Ureter (tissue), 1 donor: ENCODE data around the gene RTP2. TPM values are rescaled to one million over a fixed set of nuclear protein-coding genes. Genes with fewer than 3 reads are reported as not detected.

Experiments
- DNase-seq: peaks from one replicate; pipeline ENCODE4 v3.0.0-alpha.2; 2020; ENCODE audit warnings: low spot score
- total RNA-seq: library from RNA; stranded (reverse); gene quantifications from one replicate; pipeline ENCODE4 v1.2.4, GENCODE V29; 2023
- donor health status: DM: yes; HTN: yes; CAD: no.

RTP2 gene
- total RNA-seq, 1 donor from 2014 or later: not detected

DNA sequence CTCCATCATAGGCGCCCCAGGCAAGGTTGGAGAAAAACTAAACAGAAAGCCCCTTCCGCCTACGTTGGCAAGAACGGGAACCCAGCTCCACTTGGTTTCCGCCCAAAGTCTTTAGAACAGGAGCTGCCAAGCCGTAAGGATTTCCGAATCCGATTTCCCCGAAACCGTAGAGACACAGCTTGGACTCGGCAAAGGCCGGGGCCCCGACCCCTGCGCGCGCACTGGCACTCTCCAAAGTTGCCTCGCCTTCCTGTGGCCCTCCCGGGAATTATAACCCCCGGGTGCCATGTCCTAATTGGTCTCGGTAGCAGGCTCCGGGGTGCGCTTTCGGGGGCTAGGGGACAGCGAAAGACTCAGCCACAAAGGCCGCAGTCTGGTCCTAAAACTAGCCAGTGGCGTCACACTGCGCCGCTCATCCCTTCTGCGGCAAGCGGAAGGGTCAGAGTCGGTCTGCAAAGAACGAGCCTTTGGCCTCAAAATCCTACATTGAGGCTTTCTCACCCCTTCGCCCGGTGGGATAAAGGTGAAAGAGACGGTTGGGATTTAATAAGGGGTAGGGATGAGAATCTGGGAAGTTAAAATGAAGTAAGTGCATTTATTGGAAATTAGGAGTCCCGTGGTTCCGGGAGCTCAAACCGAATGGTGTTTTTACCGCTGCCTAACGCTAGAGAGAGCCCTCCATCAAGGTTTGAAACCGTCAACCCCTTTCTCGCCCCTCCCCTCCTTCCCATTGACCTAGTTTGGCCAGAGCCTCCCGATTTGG lies 36.2 kb upstream of the RTP2 start:
- DNase-seq: peak; percentile 94

DNA sequence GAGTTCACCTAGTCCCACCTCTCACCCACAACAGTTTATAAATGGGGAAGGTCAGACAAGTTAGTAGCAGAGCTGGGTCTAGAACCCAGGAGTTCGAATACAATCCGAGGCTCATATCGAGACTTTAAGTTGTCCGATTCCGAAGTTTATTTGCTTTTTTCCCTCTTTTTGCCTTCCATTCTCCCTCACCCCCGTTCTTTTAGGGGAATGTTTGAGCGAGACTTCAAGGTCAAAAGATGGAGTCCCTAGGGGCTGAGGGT lies 35.6 kb upstream of the RTP2 start:
- no peak for DNase-seq

DNA sequence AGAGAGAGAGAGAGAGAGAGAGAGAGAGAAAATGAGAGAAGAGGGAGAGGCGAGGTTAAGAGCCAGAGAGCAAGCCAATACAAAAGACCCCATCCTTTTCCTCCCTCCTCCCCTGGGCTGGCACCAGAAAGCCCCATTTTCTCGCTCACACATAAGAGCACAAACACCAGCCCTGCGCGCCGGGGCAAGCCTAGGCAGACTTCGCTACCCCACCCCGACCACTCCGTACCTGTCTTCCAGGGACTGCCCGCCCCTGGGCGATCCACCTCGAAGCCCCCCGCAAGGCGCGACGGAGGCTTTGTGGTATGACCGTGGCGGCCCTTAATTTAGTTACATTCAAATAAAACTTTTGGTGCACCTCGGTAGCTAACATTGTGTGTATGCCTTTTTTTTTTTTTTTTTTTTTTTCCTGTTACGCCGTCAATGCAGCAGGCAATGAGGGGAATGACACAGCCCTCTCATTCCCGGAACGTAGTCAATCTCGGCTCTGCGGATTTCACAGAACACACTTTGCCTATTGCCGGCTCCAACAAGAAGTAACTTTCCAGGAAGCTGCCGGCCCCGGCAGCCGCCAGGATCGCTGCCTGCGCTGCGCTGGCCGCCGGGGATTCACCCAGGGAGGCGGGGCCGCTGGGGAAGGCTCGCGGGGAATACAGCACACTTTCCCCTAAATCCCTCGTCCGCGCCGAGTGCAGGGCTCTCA lies 35.2 kb upstream of the RTP2 start:
- peak; percentile 83 for DNase-seq

DNA sequence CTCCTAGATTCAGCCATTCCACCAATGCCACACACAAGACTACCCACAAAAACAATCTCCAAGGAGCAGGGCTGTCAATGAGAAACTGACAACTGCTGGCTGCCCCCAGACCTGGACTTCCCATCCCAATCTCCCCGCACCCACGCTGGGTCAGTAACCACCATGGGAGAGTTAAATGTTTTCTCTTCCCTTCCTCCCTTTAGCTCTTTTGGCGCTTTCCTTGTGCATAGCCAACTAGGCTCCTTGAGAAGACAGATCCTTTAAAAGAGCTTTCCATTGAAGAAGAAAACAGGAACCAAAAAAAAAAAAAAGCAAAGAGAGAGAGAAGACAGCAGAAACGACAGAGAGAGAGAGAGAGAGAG lies 34.6 kb upstream of the RTP2 start:
- DNase-seq: no peak

DNA sequence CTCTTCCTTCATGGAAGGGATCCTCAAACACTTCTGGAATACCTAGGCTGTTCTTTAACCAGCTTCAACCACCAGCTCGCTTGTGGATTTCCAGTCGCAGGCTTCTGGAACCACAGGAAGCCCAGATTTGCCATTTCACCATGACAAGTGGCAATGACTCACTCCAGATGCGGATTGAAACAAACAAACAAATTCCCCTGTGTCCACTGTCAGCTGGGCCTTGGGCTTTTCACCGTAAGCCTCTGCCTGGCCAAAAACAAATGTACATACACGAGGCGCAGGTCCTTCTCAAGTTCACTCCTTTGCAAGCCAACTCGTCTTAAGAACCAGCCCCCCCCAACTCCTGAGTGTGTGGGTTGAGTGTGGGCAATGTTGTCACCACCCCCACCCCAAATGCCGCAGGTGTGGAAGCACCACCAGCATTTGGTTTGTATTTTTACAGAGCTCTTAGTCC lies 34.1 kb upstream of the RTP2 start:
- DNase-seq: no peak

DNA sequence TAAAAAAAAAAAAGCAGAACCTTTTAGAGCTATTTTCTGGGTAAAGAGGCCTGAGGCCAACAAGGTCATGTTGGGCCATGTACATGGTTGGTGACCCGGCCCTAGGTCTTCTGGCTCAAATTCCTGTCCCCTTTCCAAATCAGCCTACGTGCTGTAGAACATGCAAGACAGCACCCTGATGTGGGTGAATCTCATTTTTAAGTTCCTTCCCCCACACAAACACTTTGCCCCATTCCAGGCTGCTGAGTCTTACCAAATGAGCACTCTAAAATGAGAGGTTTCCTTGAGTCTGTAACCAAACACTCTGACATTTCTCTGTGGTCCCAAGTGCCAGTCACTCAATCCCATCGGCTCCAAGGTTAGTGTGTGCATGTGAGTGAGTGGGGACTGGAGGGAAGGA lies 33.5 kb upstream of the RTP2 start:
- DNase-seq: no peak

DNA sequence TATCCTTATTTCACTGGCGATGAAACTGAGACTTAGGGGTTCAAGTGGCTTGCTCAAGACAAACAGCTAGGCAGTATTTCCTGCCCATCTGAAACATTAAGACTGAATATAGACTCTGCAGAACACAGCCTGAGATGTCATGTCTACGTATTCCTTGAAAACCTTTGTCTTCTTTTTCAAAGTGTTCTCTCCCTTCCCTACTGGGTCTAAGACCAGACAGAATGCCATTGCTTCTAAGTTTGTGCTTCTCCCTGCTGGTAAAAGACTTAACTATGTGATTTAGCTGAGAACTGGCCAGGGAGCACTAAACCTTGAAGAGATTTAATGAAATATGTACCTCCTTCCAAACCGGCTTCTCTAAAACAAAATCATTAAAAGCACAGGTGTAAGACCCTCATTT lies 33.0 kb upstream of the RTP2 start:
- DNase-seq: no peak

DNA sequence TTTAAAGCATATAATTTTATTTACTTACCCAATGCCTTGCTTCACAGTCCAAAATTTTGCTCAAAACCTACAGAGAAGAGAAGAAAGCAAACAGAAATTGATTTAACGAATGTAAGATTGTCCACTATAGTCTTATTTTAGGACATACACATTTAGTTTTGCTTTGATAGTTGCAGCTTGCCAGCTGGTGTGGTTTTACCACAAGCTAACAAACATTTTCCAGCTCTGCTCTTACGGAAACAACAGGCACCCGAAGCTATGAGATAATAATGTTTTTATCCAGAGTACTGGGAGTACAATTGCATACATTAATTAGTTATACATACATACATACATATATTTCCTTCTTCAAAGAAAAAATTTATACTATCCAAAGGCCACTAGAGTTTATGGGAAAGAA lies 32.5 kb upstream of the RTP2 start:
- DNase-seq: no peak

DNA sequence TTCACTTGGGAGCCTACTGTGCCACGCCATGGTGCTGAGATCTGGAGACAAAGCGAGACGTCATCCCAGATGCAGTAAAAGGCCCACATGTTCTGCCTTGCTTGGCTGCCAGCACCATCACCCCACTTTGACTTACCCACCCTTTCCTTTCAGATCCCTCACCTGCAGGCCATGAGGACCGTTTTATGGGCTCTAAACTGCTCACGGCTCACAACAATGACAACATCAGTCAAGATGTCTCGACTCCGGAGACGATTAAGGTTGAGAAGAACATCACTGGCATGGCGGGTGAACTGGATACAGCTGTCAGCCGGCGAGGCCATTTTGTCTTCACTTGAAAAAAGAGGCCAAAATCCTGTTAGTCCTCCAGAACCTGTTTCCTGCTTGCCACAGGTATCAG lies 31.0 kb upstream of the RTP2 start:
- DNase-seq: no peak

DNA sequence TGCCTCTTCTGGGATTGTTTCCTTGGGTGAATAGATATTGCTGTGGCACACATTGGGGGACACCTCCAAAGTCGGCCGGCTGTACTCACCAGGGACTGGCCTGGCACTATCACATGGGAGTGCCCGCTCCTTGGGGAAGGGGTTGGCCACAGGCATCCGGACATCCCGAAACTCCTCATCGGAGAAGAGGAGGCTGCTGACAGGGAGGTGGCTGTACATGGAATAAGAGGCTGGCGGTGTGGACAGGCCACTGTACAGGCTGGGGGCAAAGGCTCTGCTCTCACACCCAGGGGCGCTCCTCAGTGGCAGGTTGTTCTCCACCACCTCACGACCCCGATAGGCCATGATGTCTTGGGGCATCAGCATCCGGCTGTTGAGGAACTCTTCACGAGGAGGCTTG lies 27.2 kb upstream of the RTP2 start:
- DNase-seq: no peak

DNA sequence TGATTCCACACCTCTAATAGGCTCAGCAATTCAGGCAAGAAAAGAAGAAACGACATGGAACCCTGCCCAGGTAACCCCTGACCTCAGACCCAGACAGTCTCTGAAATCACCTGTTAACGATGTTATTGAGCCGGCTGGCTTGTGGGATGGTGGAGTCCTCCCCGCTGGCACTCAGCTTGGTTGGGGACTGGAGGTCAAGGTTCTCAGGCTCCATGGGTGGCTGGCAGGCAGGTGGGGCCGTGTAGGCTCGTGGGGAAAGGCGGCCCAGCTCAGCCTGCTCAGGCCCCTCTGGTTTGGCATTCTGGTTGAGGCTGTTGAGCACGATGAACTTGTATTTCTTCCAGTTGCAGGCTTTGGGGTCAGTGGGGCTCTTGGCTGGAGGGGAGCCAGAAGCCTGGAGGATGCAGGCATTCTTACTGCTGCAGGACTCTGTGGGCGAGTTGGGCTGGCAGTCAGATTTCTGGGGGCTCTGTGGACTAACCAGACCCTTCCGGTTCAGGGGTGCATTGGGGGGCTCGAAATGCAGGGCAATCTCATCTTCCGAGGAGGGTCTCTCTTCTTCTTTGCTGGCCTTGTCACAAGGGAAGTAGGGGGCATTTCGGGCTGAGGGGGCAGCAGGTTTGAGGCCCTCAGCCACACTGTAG lies 26.7 kb upstream of the RTP2 start:
- DNase-seq: no peak

DNA sequence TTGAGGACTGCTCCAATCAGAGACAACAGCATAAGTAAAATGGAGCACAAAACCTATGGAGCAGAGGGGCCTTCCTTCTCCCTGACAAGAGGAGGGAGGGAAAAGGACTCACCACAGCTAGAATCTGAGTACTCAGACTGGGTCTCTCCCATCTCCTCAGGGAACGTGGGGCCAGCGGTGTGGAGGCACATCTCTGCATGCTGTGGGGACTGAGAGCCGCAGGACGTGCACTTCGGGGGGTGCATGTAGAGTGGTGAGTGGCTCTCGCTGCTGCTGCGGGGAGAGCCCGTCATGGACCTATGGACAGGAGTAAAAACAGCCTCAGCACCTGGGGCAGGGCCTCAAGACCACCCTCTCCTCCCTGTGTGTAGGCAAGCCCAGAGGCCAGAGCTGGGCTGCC lies 25.9 kb upstream of the RTP2 start:
- DNase-seq: no peak

DNA sequence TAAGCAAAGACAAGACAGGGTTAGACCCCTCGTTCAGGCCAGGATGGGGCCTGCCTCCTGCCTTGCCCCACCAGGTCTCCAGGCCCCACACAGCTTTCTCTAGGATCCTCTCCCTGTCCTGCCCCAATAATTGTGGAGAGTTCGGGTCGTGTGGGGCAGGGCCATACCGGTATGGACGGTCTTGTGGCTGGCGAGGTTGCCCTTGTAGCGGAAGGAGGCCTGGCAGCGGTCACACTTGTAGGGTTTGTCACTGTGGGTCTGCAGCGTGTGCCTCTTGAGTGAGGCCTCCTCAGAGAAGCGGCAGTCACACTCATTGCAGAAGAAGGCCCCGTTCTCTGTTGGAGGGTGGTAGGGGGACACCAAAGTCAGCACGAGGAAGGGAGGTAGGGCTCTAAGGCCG lies 24.2 kb upstream of the RTP2 start:
- no peak for DNase-seq

DNA sequence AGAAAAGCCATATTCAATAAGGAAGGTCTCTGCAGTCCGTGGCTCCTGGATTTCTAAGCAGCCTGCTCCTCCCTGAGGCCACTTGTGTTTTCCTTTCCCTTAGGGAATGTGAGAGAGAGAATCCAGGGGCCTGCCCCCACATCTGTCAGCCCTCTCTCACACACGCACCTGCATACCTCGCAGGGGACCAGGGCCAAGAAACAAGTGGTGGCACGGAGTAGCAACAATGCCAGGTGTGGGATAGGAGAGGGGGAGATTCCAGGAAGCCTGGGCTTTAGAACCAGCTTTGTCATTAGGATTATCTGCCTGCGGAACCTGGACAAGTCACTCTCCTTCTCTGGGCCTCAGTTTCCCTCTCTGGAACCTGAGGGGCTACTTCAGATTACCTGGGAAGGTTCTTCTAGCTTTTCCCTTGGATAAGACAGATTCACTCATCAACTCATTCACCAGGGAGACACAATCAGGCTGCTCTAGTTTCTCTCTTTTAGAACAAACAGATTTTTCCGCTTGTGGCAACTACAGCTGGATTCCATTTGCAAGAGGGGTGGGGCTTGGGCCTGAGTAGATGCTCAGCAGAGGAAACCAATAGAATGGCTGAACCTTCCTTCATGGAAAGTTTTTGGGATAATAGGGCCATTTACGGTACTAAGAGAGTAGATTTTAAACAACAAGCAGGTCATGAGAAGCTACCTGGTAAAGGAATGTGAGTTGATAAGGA lies 23.5 kb upstream of the RTP2 start:
- DNase-seq: no peak

DNA sequence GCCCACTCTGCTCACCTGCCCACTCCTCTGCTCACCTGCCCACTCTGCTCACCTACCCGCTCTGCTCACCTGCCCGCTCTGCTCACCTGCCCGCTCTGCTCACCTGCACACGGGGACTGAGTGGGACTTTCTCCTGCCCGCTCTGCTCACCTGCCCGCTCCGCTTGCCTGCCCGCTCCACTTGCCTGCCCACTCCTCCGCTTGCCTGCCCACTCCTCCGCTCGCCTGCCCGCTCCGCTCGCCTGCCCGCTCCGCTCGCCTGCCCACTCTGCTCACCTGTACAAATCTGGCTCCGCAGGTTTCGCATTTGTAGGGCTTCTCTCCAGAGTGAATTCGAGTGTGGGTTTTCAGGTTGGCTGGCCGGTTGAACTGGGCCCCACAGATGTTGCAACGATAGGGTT lies 22.9 kb upstream of the RTP2 start:
- no peak for DNase-seq

DNA sequence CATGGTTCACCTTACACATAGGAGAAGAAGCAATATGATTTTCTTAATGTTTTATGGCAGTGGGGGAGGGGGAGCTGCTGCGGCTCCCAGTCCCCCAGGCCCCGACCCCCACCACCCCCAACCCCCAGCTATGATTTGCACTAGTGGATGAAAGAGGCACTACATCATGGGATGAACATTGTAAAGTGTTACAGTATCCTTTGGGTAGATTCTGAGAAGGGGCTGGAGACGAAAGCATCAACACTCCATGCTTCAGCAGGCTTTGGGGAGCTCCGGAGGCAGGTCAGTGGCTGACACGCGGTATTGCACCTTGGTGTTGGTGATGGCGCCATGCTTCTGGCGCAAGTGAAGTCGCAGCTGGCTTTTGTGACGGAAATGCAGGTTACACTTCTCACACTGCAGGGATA lies 19.9 kb upstream of the RTP2 start:
- no peak for DNase-seq

DNA sequence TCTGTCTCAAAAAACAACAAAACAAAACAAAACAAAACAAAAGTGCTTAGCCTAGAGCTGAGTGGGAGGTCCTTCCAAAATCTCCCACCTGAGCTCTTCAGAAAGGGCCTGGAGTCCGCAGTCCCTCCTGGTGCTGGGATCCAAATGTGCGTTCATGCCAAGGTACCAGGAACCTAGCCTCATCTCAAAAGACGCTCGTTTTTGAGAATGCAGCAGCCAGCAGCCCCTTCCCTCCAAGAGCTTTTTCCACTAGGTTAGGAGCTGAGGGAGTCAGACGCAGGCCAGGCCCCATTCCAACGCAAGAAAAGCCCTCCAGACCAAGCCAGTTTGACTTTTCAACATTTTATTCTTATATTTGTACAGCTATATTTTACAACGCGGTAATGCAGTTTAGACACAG lies 18.7 kb upstream of the RTP2 start:
- no peak for DNase-seq

DNA sequence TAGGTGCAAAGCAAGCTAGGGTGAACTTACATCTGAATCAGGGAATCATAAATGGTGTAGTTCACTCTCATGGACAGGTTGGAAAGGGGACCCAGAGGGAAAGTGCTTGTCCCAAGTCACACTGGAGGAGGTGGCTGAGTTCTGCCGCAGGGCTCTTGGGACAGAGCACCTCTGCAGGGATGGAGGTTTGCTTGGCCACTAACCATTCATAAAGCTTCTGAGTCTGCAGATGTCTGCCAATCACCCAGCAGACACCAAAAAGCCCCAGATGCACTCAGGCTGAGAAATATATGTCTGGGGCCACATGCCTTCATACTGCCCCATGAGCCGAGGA lies 17.9 kb upstream of the RTP2 start:
- no peak for DNase-seq

DNA sequence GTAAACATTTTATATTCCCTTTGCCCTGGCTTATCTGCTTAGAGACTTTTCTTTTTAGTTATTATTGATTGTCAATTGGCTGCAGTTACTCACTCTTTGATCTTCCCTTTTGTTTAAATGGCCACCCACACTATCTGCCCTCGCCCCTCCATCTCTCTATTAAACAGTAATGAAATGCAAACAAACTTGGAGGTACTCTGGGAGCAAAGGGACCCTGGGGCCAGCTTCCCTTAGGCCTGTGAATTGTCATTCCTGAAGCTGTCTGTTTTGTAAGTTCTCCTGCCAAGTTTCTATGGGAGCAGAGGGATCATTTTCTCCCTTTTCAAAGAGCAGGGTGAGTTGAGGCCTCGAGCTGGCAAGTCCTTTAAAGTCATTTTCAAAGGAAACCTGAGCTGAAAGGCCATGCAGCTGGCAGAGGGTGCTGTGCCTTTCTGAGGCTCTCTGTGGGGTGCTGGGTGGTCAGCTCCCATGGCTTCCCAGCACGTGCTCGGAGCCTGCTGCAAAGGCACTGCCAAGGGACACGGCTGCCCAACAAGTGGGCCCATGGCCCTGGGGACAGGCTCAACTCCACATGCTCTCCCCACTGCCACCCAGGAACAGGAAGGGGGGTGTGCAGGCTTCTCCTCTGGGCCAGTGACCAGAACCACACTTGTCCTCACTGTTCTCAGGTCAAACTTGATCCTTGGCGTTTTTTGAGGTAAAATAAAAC lies 17.4 kb upstream of the RTP2 start:
- no peak for DNase-seq

DNA sequence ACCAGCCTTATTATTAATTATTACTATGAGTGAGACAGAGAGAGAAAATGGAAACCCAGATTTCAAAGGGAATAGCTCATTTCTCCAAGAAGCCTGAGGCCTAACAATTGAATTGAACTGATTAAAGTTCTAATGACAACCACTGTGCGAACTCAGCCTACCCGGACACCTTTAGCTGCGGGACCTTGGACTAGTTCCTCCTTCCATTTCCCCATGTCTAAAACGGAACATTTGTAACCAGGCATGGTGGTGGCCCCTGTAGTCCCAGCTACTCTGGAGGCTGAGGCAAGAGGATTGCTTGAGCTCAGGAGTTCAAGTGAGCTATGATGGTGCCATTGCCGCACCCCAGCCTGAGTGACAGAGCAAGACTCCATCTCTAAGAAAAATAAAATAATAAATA lies 16.4 kb upstream of the RTP2 start:
- no peak for DNase-seq

DNA sequence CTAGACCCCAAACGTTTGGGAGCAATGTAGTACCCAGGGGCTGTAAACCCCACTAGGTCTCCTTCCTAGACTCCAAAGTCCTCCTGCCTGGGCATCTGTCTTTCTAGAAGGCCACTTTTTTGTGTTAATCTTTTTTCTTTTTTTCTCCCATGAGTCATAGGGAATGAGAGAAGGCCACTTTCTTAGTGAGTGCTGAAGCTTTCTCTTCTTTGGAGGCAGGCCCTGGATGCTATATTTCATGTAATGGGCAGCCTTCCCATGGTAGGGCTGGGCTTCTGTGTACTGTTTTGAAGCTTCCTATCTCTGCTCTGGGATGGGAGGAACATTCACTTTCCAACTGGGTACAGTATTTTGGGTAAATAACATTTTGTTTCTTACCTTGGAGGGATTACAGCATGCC lies 15.2 kb upstream of the RTP2 start:
- DNase-seq: no peak

DNA sequence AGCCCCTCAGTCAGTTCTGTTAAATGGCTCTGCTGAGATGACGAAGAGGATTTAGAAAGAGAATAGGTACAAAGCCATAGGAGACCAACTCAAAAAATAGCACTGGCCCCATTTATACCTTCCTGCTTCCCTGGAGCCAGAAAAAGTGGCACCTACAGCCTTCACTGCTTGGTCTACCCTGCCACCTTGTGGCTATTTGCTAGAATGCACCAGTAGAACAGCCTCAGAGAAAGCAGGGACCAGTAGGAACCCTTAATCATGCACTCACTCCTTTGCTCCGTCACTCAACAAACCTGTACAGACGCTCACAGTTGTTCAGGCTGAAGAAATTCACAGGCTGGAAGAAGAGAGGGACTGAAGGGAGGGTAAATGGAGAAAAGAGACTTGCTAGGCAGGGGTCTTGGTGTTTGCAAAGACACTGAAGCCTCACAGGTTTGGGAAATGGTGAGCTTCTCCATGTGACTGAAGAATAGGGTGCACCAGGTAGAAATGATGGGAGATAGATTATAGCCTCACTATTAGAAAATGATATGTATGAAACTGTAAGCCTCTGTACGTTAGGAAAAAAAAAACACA lies 12.1 kb upstream of the RTP2 start:
- DNase-seq: peak; percentile 81
